HUES64 (cell line): Measurements from ENCODE around the gene TMEM51.
"Not testable (repeated sequence)": the region's sequence is repeated elsewhere in the genome, so short reads cannot be mapped to it uniquely, and the experiment has no call there.

Experiments
- H3K27ac ChIP-seq: 2 replicates; pipeline ENCODE4 v1.7.0; 2013; ENCODE audit warnings: low read depth, low read length, inconsistent platforms
- H3K27me3 ChIP-seq: 2 replicates; pipeline ENCODE4 v1.6.1; 2013; ENCODE audit warnings: mild to moderate bottlenecking, low read length; ENCODE audit not compliant: insufficient read depth
- H3K36me3 ChIP-seq: 2 replicates; pipeline ENCODE4 v1.6.1; 2013; ENCODE audit warnings: mild to moderate bottlenecking, low read length; ENCODE audit not compliant: insufficient read depth
- H3K4me1 ChIP-seq: 2 replicates; pipeline ENCODE4 v1.6.1; 2013; ENCODE audit warnings: mild to moderate bottlenecking, low read length, moderate library complexity; ENCODE audit not compliant: insufficient read depth
- H3K4me3 ChIP-seq: 2 replicates; pipeline ENCODE4 v1.5.1; 2013; ENCODE audit warnings: mild to moderate bottlenecking, low read length, moderate library complexity
- H3K9ac ChIP-seq: 2 replicates; pipeline ENCODE4 v1.6.1; 2013; ENCODE audit warnings: mild to moderate bottlenecking, low read depth, low read length
- H3K9me3 ChIP-seq: 2 replicates; pipeline ENCODE4 v1.6.1; 2013; ENCODE audit warnings: low read depth, low read length; ENCODE audit not compliant: insufficient read depth
- WGBS: fragments of 150-250, 120-280 bp; methylation state at CpG from one replicate; pipeline ENCODE4 v1.1.7; 2013; ENCODE audit warnings: missing lambda C conversion rate; 5-methylcytosine and 5-hydroxymethylcytosine counted together

TMEM51 gene

GRCh38 chr1:15128077-15128476 is 25.5 kb upstream of the TMEM51 start:
- no peaks in the 10 kb centered on the region for H3K36me3 ChIP-seq
- H3K9me3 ChIP-seq: peaks cover 8% of the 10 kb centered on the region
- no peak overlapping the region for H3K4me3 ChIP-seq
- H3K27me3 ChIP-seq: no peaks in the 10 kb centered on the region
- no peaks in the 10 kb centered on the region for H3K4me1 ChIP-seq
- WGBS: 91% methylated on average over 6 of the region's 6 CpGs
- H3K27ac ChIP-seq: no peak overlapping the region
- no peak overlapping the region for H3K9ac ChIP-seq

GRCh38 chr1:15128520-15129313 is 24.8 kb upstream of the TMEM51 start:
- Histone ChIP-seq H3K4me1 (no peaks in the 10 kb centered on the region), H3K27me3 (no peaks in the 10 kb centered on the region), H3K9me3 (peaks cover 8% of the 10 kb centered on the region), H3K36me3 (no peaks in the 10 kb centered on the region), H3K4me3 (no peak overlapping the region), H3K9ac (no peak overlapping the region), H3K27ac (no peak overlapping the region)
- 39% methylated on average over 18 of the region's 18 CpGs for WGBS

GRCh38 chr1:15129944-15130343 is 23.6 kb upstream of the TMEM51 start:
- H3K9ac ChIP-seq: no peak overlapping the region

GRCh38 chr1:15130607-15131006 is 22.9 kb upstream of the TMEM51 start:
- H3K9me3 ChIP-seq: peaks cover 8% of the 10 kb centered on the region
- H3K27me3 ChIP-seq: no peaks in the 10 kb centered on the region
- H3K4me1 ChIP-seq: no peaks in the 10 kb centered on the region
- no peak overlapping the region for H3K4me3 ChIP-seq
- H3K36me3 ChIP-seq: no peaks in the 10 kb centered on the region
- 94% methylated on average over 3 of the region's 3 CpGs for WGBS
- H3K9ac ChIP-seq: no peak overlapping the region
- no peak overlapping the region for H3K27ac ChIP-seq

More at GRCh38 chr1:15129944-15130343, 23.6 kb upstream of the TMEM51 start:
- Histone ChIP-seq H3K4me3 (no peak overlapping the region), H3K4me1 (no peaks in the 10 kb centered on the region), H3K36me3 (no peaks in the 10 kb centered on the region), H3K9me3 (peaks cover 8% of the 10 kb centered on the region), H3K27ac (no peak overlapping the region), H3K27me3 (no peaks in the 10 kb centered on the region)
- WGBS: 95% methylated on average over 4 of the region's 4 CpGs

- no peaks in the 10 kb centered on the region for H3K36me3 ChIP-seq
Measured at GRCh38 chr1:15132965-15133364, 20.6 kb upstream of the TMEM51 start.

GRCh38 chr1:15134285-15134684 is 19.3 kb upstream of the TMEM51 start:
- Histone ChIP-seq H3K27ac (no peak overlapping the region), H3K4me1 (no peaks in the 10 kb centered on the region), H3K9me3 (peaks cover 8% of the 10 kb centered on the region), H3K36me3 (no peaks in the 10 kb centered on the region), H3K27me3 (no peaks in the 10 kb centered on the region), H3K4me3 (no peak overlapping the region), H3K9ac (no peak overlapping the region)
- WGBS: 90% methylated on average over 2 of the region's 2 CpGs

More at GRCh38 chr1:15132965-15133364, 20.6 kb upstream of the TMEM51 start:
- H3K4me1 ChIP-seq: no peaks in the 10 kb centered on the region
- peaks cover 8% of the 10 kb centered on the region for H3K9me3 ChIP-seq
- no peak overlapping the region for H3K27ac ChIP-seq
- WGBS: 78% methylated on average over 2 of the region's 2 CpGs
- H3K4me3 ChIP-seq: no peak overlapping the region
- H3K9ac ChIP-seq: no peak overlapping the region
- H3K27me3 ChIP-seq: no peaks in the 10 kb centered on the region

- not testable (repeated sequence) for H3K9me3 ChIP-seq
Measured at GRCh38 chr1:15135604-15136003, 17.9 kb upstream of the TMEM51 start.

GRCh38 chr1:15137809-15138208 is 15.7 kb upstream of the TMEM51 start:
- WGBS: 89% methylated on average over 6 of the region's 6 CpGs
- no peaks in the 10 kb centered on the region for H3K36me3 ChIP-seq
- no peak overlapping the region for H3K27ac ChIP-seq
- H3K27me3 ChIP-seq: no peaks in the 10 kb centered on the region
- H3K4me3 ChIP-seq: no peak overlapping the region
- H3K9ac ChIP-seq: no peak overlapping the region
- H3K4me1 ChIP-seq: no peaks in the 10 kb centered on the region; the same call in 1 of the 2 replicates
- H3K9me3 ChIP-seq: no peaks in the 10 kb centered on the region

More at GRCh38 chr1:15135604-15136003, 17.9 kb upstream of the TMEM51 start:
- H3K4me3 ChIP-seq, H3K4me1 ChIP-seq, H3K36me3 ChIP-seq, H3K9ac ChIP-seq, H3K27me3 ChIP-seq, H3K27ac ChIP-seq: not testable (repeated sequence)
- 77% methylated on average over 8 of the region's 10 CpGs for WGBS

GRCh38 chr1:15139654-15140350 is 13.7 kb upstream of the TMEM51 start:
- Histone ChIP-seq H3K4me3 (no peak overlapping the region), H3K4me1 (no peaks in the 10 kb centered on the region; the same call in 1 of the 2 replicates), H3K9ac (no peak overlapping the region), H3K36me3 (no peaks in the 10 kb centered on the region), H3K9me3 (no peaks in the 10 kb centered on the region), H3K27me3 (no peaks in the 10 kb centered on the region), H3K27ac (no peak overlapping the region)
- WGBS: 33% methylated on average over 15 of the region's 15 CpGs

GRCh38 chr1:15141935-15142539 is 11.5 kb upstream of the TMEM51 start:
- no peak overlapping the region for H3K9ac ChIP-seq
- no peaks in the 10 kb centered on the region; the same call in 1 of the 2 replicates for H3K4me1 ChIP-seq

GRCh38 chr1:15145327-15145726 is 8.2 kb upstream of the TMEM51 start:
- 87% methylated on average over 2 of the region's 2 CpGs for WGBS
- no peak overlapping the region for H3K9ac ChIP-seq
- H3K27me3 ChIP-seq: peaks cover 5% of the 10 kb centered on the region; the same call in 1 of the 2 replicates
- H3K4me1 ChIP-seq: no peaks in the 10 kb centered on the region; the same call in 1 of the 2 replicates
- no peak overlapping the region for H3K4me3 ChIP-seq
- H3K27ac ChIP-seq: no peak overlapping the region
- H3K9me3 ChIP-seq: no peaks in the 10 kb centered on the region
- H3K36me3 ChIP-seq: no peaks in the 10 kb centered on the region

More at GRCh38 chr1:15141935-15142539, 11.5 kb upstream of the TMEM51 start:
- Histone ChIP-seq H3K27me3 (no peaks in the 10 kb centered on the region), H3K36me3 (no peaks in the 10 kb centered on the region), H3K27ac (no peak overlapping the region), H3K9me3 (no peaks in the 10 kb centered on the region), H3K4me3 (no peak overlapping the region)
- 92% methylated on average over 5 of the region's 6 CpGs for WGBS
